ENCODE results near the gene PLXNA3. TPM values are rescaled to one million over a fixed set of nuclear protein-coding genes. Genes with fewer than 3 reads are reported as not detected.

Gene PLXNA3
- total and polyA plus RNA-seq, 3 donors from 2014 or later: 24.7 to 63.5 (median 37.3) TPM

GRCh38 chrX:154502098-154502497 is 44.0 kb downstream of the PLXNA3 start:
- H3K9me3 ChIP-seq: no peaks in the 10 kb centered on the region
- intact Hi-C loops (cut with DNase I; ENCODE audit: low total_unique reads): no loop called here
- WGBS, 2 donors: 85 to 94% methylated on average over 8 of the region's 8 CpGs
- H3K4me3 ChIP-seq: no peak overlapping the region
- H3K36me3 ChIP-seq (ENCODE audit: low read depth, missing control alignments): no peaks in the 10 kb centered on the region
- H3K27me3 ChIP-seq: no peaks in the 10 kb centered on the region
- H3K27ac ChIP-seq: no peak overlapping the region
- H3K4me1 ChIP-seq: no peaks in the 10 kb centered on the region
- no peak for DNase-seq
- no peak for TF ChIP-seq POLR2A (IDR thresholded peaks at IDR 0.05)
- TF ChIP-seq CTCF (IDR thresholded peaks at IDR 0.05): no peak

GRCh38 chrX:154502989-154503388 is 44.9 kb downstream of the PLXNA3 start:
- H3K27me3 ChIP-seq: no peaks in the 10 kb centered on the region
- no peak overlapping the region for H3K4me3 ChIP-seq
- TF ChIP-seq POLR2A (IDR thresholded peaks at IDR 0.05) (no peak), CTCF (IDR thresholded peaks at IDR 0.05) (no peak)
- no peaks in the 10 kb centered on the region for H3K9me3 ChIP-seq
- 71 to 91% methylated on average over 3 of the region's 3 CpGs for WGBS, 2 donors
- H3K4me1 ChIP-seq: no peaks in the 10 kb centered on the region
- intact Hi-C loops (cut with DNase I; ENCODE audit: low total_unique reads): no loop called here
- DNase-seq: no peak
- no peak overlapping the region for H3K27ac ChIP-seq
- no peaks in the 10 kb centered on the region for H3K36me3 ChIP-seq (ENCODE audit: low read depth, missing control alignments)

- Histone ChIP-seq H3K27me3 (no peaks in the 10 kb centered on the region), H3K9me3 (no peaks in the 10 kb centered on the region), H3K4me1 (no peaks in the 10 kb centered on the region), H3K36me3 (ENCODE audit: low read depth, missing control alignments) (no peaks in the 10 kb centered on the region), H3K4me3 (no peak overlapping the region), H3K27ac (no peak overlapping the region)
- DNase-seq: no peak
- intact Hi-C loops (cut with DNase I; ENCODE audit: low total_unique reads): no loop called here
- 80 to 84% methylated on average over 1 to 10 of the region's 12 CpGs for WGBS, 2 donors
- TF ChIP-seq CTCF (IDR thresholded peaks at IDR 0.05) (no peak), POLR2A (IDR thresholded peaks at IDR 0.05) (no peak)
These were observed 47.7 kb downstream of the PLXNA3 start for GRCh38 chrX:154505734-154506133.

GRCh38 chrX:154506483-154507332 is 48.6 kb downstream of the PLXNA3 start:
- no peaks in the 10 kb centered on the region for H3K4me1 ChIP-seq
- H3K9me3 ChIP-seq: no peaks in the 10 kb centered on the region
- TF ChIP-seq CTCF (IDR thresholded peaks at IDR 0.05): no peak
- no peak for TF ChIP-seq POLR2A (IDR thresholded peaks at IDR 0.05)
- no peaks in the 10 kb centered on the region for H3K36me3 ChIP-seq (ENCODE audit: low read depth, missing control alignments)
- H3K4me3 ChIP-seq: no peak overlapping the region
- intact Hi-C loops (cut with DNase I; ENCODE audit: low total_unique reads): no loop called here
- H3K27ac ChIP-seq: no peak overlapping the region
- no peaks in the 10 kb centered on the region for H3K27me3 ChIP-seq
- WGBS, 2 donors: 89 to 90% methylated on average over 4 to 23 of the region's 37 CpGs
- DNase-seq: no peak
